Upper lobe of left lung (tissue), 6 donors: ENCODE results near the gene SEMA7A. TPM values are rescaled to one million over a fixed set of nuclear protein-coding genes. Genes with fewer than 3 reads are reported as not detected.

Experiments
- ATAC-seq, 2 donors: fragments of 200-7000 bp; cut with Tn5 transposase; one replicate each; pipeline ENCODE4 v1.9.1; 2022; ENCODE audit warnings: mild to moderate bottlenecking in 2 of 2, moderate library complexity in 2 of 2; ENCODE audit not compliant: low FRiP score in 2 of 2
- DNase-seq, 2 donors: peaks; one replicate each; pipeline ENCODE4 v3.0.0-alpha.2; 2019 to 2020
- H3K27ac ChIP-seq, 4 donors: fragments of 200-600 bp; sonication (generic); one replicate each; pipeline ENCODE4 v1.5.1; 2016 to 2019
- H3K27me3 ChIP-seq, 4 donors: fragments of 200-600 bp; sonication (generic); one replicate each; pipeline ENCODE4 v1.5.1; 2017 to 2019
- H3K36me3 ChIP-seq, 4 donors: fragments of 200-600 bp; sonication (generic); one replicate each; pipeline ENCODE4 v1.5.1; 2016 to 2019
- H3K4me1 ChIP-seq, 4 donors: fragments of 200-600 bp; sonication (generic); one replicate each; pipeline ENCODE4 v1.5.1; 2018 to 2019
- H3K4me3 ChIP-seq, 4 donors: fragments of 200-600 bp; sonication (generic); one replicate each; pipeline ENCODE4 v1.5.1; 2017 to 2019; ENCODE audit warnings: mild to moderate bottlenecking in 2 of 4, moderate library complexity in 1 of 4
- H3K9me3 ChIP-seq, 4 donors: fragments of 200-600 bp; sonication (generic); one replicate each; pipeline ENCODE4 v1.5.1; 2018 to 2019
- EP300 ChIP-seq, 4 donors: sonication (generic); formaldehyde crosslinking; IDR thresholded peaks; one replicate each; pipeline ENCODE4 v1.5.1; 2017; ENCODE audit warnings: antibody characterized with exemption in 4 of 4, control low read depth in 2 of 4
- POLR2A ChIP-seq, 4 donors: fragments of 450-650 bp; IDR thresholded peaks; one replicate each; pipeline ENCODE4 v1.5.1; 2016 to 2017; ENCODE audit warnings: antibody characterized with exemption in 4 of 4, mild to moderate bottlenecking in 2 of 4
- POLR2AphosphoS5 ChIP-seq, 2 donors: sonication (generic); formaldehyde crosslinking; IDR thresholded peaks; one replicate each; pipeline ENCODE4 v1.5.1; 2017; ENCODE audit warnings: antibody characterized with exemption in 2 of 2
- WGBS, 2 donors: methylation state at CpG; one replicate each; pipeline ENCODE4 v1.1.5; 2017 to 2018; 5-methylcytosine and 5-hydroxymethylcytosine counted together
- total RNA-seq, 6 donors: library from RNA; depleted of rRNA in 4 of 6; stranded (reverse); fragments of >200 nt in 4 of 6; gene quantifications; one replicate each; pipeline versions ENCODE4 v1.1.0 to v1.2.1, GENCODE V29; 2016 to 2021
- TF ChIP-seq, protein P1 (sequence below), 6 experiments: fragments of 450-650 bp in 4 of 6; fragments of 200-600 bp in 2 of 6; sonication (generic) in 2 of 6; IDR thresholded peaks; one replicate each; pipeline ENCODE4 v1.5.1; 2016 to 2019; ENCODE audit warnings: antibody characterized with exemption in 6 of 6
- donor health status: DM: no; HTN: no; CAD: no; lungs with moderate emphysema.
- donor health status: DM: no; HTN: yes; CAD: no; lungs with severe emphysema.

SEMA7A gene
- total RNA-seq, 6 donors from 2014 or later, result 1.0 to 9.1 (median 5.3) TPM

DNA sequence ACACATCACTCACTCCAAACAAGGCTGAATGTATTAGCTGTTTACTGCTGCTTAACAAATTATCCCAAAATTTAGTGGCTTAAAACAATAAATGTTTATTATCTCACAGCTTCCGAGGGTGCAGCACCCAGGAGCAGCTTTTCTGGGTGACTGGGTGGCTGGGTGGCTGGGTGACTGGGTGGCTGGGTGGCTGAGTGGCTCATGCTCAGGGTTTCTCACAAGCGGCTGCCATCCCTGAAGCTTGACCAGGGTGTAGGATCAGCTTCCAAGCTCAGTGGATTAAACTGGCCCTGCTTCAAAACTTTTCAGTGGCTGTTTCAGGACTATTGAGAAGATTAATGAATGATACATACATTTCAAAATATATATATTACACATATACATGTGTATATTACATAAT lies 64.0 kb downstream of the SEMA7A start:
- Histone ChIP-seq H3K9me3 (no peaks in the 10 kb centered on the region), H3K4me3 (no peak overlapping the region), H3K4me1 (peaks cover 4 to 31% (median 20%) of the 10 kb centered on the region in 4 donors), H3K36me3 (no peaks in the 10 kb centered on the region), H3K27me3 (no peaks in the 10 kb centered on the region), H3K27ac (no peak overlapping the region)
- no peak for TF ChIP-seq POLR2AphosphoS5 (IDR thresholded peaks at IDR 0.05)
- TF ChIP-seq, protein P1, sequence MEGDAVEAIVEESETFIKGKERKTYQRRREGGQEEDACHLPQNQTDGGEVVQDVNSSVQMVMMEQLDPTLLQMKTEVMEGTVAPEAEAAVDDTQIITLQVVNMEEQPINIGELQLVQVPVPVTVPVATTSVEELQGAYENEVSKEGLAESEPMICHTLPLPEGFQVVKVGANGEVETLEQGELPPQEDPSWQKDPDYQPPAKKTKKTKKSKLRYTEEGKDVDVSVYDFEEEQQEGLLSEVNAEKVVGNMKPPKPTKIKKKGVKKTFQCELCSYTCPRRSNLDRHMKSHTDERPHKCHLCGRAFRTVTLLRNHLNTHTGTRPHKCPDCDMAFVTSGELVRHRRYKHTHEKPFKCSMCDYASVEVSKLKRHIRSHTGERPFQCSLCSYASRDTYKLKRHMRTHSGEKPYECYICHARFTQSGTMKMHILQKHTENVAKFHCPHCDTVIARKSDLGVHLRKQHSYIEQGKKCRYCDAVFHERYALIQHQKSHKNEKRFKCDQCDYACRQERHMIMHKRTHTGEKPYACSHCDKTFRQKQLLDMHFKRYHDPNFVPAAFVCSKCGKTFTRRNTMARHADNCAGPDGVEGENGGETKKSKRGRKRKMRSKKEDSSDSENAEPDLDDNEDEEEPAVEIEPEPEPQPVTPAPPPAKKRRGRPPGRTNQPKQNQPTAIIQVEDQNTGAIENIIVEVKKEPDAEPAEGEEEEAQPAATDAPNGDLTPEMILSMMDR (IDR thresholded peaks at IDR 0.05), result no peak
- TF ChIP-seq POLR2A (IDR thresholded peaks at IDR 0.05), result no peak
- TF ChIP-seq EP300 (IDR thresholded peaks at IDR 0.05), result no peak
- DNase-seq (no peak), ATAC-seq (no peak)
- 88 to 93% methylated on average over 2 of the region's 2 CpGs for WGBS, 2 donors

- DNase-seq (no peak), ATAC-seq (no peak)
- H3K4me1 ChIP-seq, result peaks cover 0 to 26% (median 16%) of the 10 kb centered on the region in 4 donors
- TF ChIP-seq, protein P1 (IDR thresholded peaks at IDR 0.05), result no peak
- TF ChIP-seq POLR2AphosphoS5 (IDR thresholded peaks at IDR 0.05) (no peak), EP300 (IDR thresholded peaks at IDR 0.05) (no peak)
- no peaks in the 10 kb centered on the region for H3K9me3 ChIP-seq
- H3K27me3 ChIP-seq, result no peaks in the 10 kb centered on the region
- no peak overlapping the region for H3K4me3 ChIP-seq
- 56 to 62% methylated on average over 10 of the region's 10 CpGs for WGBS, 2 donors
- H3K36me3 ChIP-seq, result no peaks in the 10 kb centered on the region
- H3K27ac ChIP-seq, result no peak overlapping the region
Observed at GRCh38 chr15:74369084-74369745, 64.5 kb downstream of the SEMA7A start.

DNA sequence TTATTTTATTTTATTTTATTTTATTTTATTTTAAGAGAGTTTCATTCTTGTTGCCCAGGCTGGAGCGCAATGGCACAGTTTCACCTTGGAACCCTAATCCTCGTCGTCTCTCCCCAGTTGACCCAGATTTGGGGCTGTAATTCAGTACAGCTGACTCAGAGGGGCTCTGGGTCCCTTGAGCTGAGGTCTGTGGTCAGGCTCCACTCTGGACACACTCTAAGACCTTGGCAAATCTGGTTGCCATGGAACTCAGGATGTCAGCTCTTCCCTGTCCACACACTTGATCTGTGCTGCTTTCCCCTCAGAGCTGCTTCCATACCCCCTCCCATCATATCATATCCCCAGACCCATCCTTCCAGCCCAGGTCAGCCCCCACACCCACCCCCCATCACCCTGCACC lies 65.6 kb downstream of the SEMA7A start:
- no peak overlapping the region for H3K4me3 ChIP-seq
- ATAC-seq (no peak), DNase-seq (no peak)
- H3K9me3 ChIP-seq, result no peaks in the 10 kb centered on the region
- no peak overlapping the region for H3K27ac ChIP-seq
- H3K4me1 ChIP-seq, result peaks cover 0 to 17% (median 11%) of the 10 kb centered on the region in 4 donors
- H3K27me3 ChIP-seq, result no peaks in the 10 kb centered on the region
- no peak for TF ChIP-seq EP300 (IDR thresholded peaks at IDR 0.05)
- no peak for TF ChIP-seq POLR2AphosphoS5 (IDR thresholded peaks at IDR 0.05)
- TF ChIP-seq POLR2A (IDR thresholded peaks at IDR 0.05), result no peak
- TF ChIP-seq, protein P1 (IDR thresholded peaks at IDR 0.05), result no peak
- no peaks in the 10 kb centered on the region for H3K36me3 ChIP-seq
- WGBS, 2 donors, result 87 to 98% methylated on average over 3 of the region's 3 CpGs

DNA sequence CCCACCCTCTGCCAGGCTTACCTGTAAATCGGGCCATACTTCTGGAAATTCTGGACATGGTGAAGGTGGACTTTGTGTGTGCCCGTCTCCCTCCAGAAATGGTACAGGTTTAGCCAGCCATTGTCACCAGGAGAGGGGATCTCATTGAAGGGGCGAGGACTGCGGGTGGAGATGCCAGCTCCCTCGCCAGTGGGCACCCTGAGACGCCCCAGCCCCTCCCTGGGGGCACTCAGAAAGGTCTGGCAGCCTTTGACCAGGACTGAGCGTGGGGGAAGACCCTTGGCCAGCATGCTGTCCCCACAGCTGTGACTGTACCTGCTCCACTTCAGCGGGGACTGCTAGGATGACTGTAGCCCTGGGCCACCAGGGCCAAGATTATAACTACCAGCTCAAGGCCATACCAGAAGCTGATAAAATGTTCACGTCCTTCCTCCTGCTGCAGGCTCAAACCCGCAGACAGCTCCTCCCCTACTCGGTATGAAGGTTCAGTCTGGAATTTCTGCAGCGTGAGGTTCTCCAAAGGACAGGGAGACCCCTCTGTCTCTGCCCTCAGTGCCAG lies 66.4 kb downstream of the SEMA7A start, which contains the start of gene CYP11A1:
Gene CYP11A1 (minus strand): TSS at position 351 of the 559 bp plus-strand sequence. CDS start 61 bp downstream, at position 290.
- no peak within 1 kb of the TSS for H3K27ac ChIP-seq
- WGBS, 2 donors, result 86 to 89% methylated on average over 6 to 12 of the region's 12 CpGs
- DNase-seq (no peak), ATAC-seq (no peak)
- no peaks in the 10 kb centered on the region for H3K36me3 ChIP-seq
- TF ChIP-seq EP300 (IDR thresholded peaks at IDR 0.05) (no peak), POLR2A (IDR thresholded peaks at IDR 0.05) (no peak), POLR2AphosphoS5 (IDR thresholded peaks at IDR 0.05) (no peak)
- TF ChIP-seq, protein P1 (IDR thresholded peaks at IDR 0.05), result no peak
- H3K9me3 ChIP-seq, result no peaks in the 10 kb centered on the region
- H3K27me3 ChIP-seq, result no peaks in the 10 kb centered on the region
- peaks cover 0 to 17% (median 11%) of the 10 kb centered on the region in 4 donors for H3K4me1 ChIP-seq
- peak within 1 kb of the TSS in 1 of 4 donors; percentile 69 for H3K4me3 ChIP-seq
